ENCODE measurements around the gene NOVA1. TPM values are rescaled to one million over a fixed set of nuclear protein-coding genes. Genes with fewer than 3 reads are reported as not detected.

NOVA1 gene
- total and polyA plus RNA-seq, 2 of the 4 experiments (the other 2 are of a cell fraction): 0.90 to 3.0 TPM

GRCh38 chr14:26499546-26499945 is 98.3 kb downstream of the NOVA1 start:
- H3K18ac ChIP-seq (ENCODE audit: low read depth, low read length): no peak overlapping the region
- H3K27me3 ChIP-seq (ENCODE audit: control insufficient read depth, insufficient read depth, low read length): no peaks in the 10 kb centered on the region
- no peaks in the 10 kb centered on the region for H3K9me1 ChIP-seq (ENCODE audit: insufficient read depth, low read length)
- H4K5ac ChIP-seq (ENCODE audit: low read depth, low read length): no peak overlapping the region
- H4K8ac ChIP-seq (ENCODE audit: low read depth in 2 of 2, low read length in 2 of 2): no peak overlapping the region
- H3K56ac ChIP-seq (ENCODE audit: extremely low read depth, insufficient read depth, low read length): no peak overlapping the region
- no peaks in the 10 kb centered on the region for H3K4me1 ChIP-seq (ENCODE audit: control insufficient read depth, insufficient read depth, low read length)
- no peak overlapping the region for H2AFZ ChIP-seq (replicated peaks; ENCODE audit: low read length, poor library complexity)
- no peak overlapping the region for H2BK120ac ChIP-seq (ENCODE audit: low read depth, low read length)
- no peaks in the 10 kb centered on the region for H4K20me1 ChIP-seq (ENCODE audit: insufficient read depth, low read length)
- no peak overlapping the region for H3K27ac ChIP-seq (ENCODE audit: insufficient read depth, low read length)
- DNase-seq (no peak), ATAC-seq (ENCODE audit: low read depth) (no peak)
- in situ Hi-C loops (cut with MboI; ENCODE audit: low sequenced_read_pairs) (no loop called here), intact Hi-C loops (cut with micrococcal nuclease) (no loop called here), dilution Hi-C loops (cut with HindIII; ENCODE audit: low sequenced_read_pairs, unreplicated experiment) (no loop called here)
- WGBS, 2 experiments (ENCODE audit: extremely low coverage in 2 of 2, insufficient read length in 1 of 2): no CpG with 5 or more reads among the region's 2 CpGs
- H2AK9ac ChIP-seq (replicated peaks; ENCODE audit: low read depth, low read length, poor library complexity): no peak overlapping the region
- H3K4me3 ChIP-seq (ENCODE audit: insufficient read depth, low read depth, low read length): no peak overlapping the region
- H2BK5ac ChIP-seq (ENCODE audit: low read depth, low read length, poor library complexity, severe bottlenecking): no peak overlapping the region
- no peak overlapping the region for H4K91ac ChIP-seq (ENCODE audit: insufficient read depth, low read depth, low read length)
- H2BK15ac ChIP-seq (ENCODE audit: low read depth, low read length): no peak overlapping the region
- no peak overlapping the region for H2AK5ac ChIP-seq (ENCODE audit: low read depth, low read length)
- no peaks in the 10 kb centered on the region for H3K79me1 ChIP-seq (ENCODE audit: low read depth in 1 of 2, low read length in 2 of 2)
- ChIA-PET POLR2A (ENCODE audit: unreplicated experiment) (no interaction called here), CTCF (no interaction called here)
- TF ChIP-seq NFE2L2 (IDR thresholded peaks at IDR 0.05; ENCODE audit: low read depth, low read length) (no peak), MXI1 (IDR thresholded peaks at IDR 0.05; ENCODE audit: borderline replicate concordance, low read depth, low read length) (no peak), USF2 (IDR thresholded peaks at IDR 0.05; ENCODE audit: low read depth, low read length) (no peak), CHD1 (IDR thresholded peaks at IDR 0.05; ENCODE audit: low read depth, low read length) (no peak), RCOR1 (IDR thresholded peaks at IDR 0.05; ENCODE audit: insufficient replicate concordance, low read length) (no peak), ELK1 (IDR thresholded peaks at IDR 0.05; ENCODE audit: borderline replicate concordance, low read depth, low read length) (no peak), RFX5 (IDR thresholded peaks at IDR 0.05; ENCODE audit: low read depth, low read length) (no peak), RAD21 (IDR thresholded peaks at IDR 0.05; ENCODE audit: low read length) (no peak), BHLHE40 (IDR thresholded peaks at IDR 0.05; ENCODE audit: low read depth, low read length) (no peak), MAFK (IDR thresholded peaks at IDR 0.05; ENCODE audit: low read depth, low read length) (no peak), POLR2A (IDR thresholded peaks at IDR 0.05; ENCODE audit: low read depth, low read length) (no peak), CEBPB (IDR thresholded peaks at IDR 0.05; ENCODE audit: low read depth, low read length) (no peak), SMC3 (IDR thresholded peaks at IDR 0.05; ENCODE audit: low read depth, low read length) (no peak), MAZ (IDR thresholded peaks at IDR 0.05; ENCODE audit: borderline replicate concordance, low read depth, low read length) (no peak), FOS (IDR thresholded peaks at IDR 0.05; ENCODE audit: low read depth, low read length) (no peak)
- TF ChIP-seq, protein P1, sequence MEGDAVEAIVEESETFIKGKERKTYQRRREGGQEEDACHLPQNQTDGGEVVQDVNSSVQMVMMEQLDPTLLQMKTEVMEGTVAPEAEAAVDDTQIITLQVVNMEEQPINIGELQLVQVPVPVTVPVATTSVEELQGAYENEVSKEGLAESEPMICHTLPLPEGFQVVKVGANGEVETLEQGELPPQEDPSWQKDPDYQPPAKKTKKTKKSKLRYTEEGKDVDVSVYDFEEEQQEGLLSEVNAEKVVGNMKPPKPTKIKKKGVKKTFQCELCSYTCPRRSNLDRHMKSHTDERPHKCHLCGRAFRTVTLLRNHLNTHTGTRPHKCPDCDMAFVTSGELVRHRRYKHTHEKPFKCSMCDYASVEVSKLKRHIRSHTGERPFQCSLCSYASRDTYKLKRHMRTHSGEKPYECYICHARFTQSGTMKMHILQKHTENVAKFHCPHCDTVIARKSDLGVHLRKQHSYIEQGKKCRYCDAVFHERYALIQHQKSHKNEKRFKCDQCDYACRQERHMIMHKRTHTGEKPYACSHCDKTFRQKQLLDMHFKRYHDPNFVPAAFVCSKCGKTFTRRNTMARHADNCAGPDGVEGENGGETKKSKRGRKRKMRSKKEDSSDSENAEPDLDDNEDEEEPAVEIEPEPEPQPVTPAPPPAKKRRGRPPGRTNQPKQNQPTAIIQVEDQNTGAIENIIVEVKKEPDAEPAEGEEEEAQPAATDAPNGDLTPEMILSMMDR (conservative IDR thresholded peaks at IDR 0.05; ENCODE audit: low read depth, low read length): no peak
- H3K14ac ChIP-seq (replicated peaks; ENCODE audit: low read depth, low read length): no peak overlapping the region
- H3K9ac ChIP-seq (ENCODE audit: low read depth, low read length): no peak overlapping the region
- no peaks in the 10 kb centered on the region for H3K36me3 ChIP-seq (ENCODE audit: control insufficient read depth, insufficient read depth, low read length)
- no peak overlapping the region for H3K4ac ChIP-seq (ENCODE audit: low read depth, low read length)
- H3K23ac ChIP-seq (ENCODE audit: low read depth, low read length): no peak overlapping the region
- no peak overlapping the region for H3K4me2 ChIP-seq (ENCODE audit: low read depth, low read length)
- H2BK20ac ChIP-seq (ENCODE audit: low read depth, low read length): no peak overlapping the region
- no peaks in the 10 kb centered on the region for H3K9me3 ChIP-seq (ENCODE audit: control insufficient read depth, insufficient read depth, low read length)
- BruUV-seq (replicated peaks): no TSS peak
